Posterior cingulate gyrus (tissue), 11 donors: Measurements from ENCODE around the gene ANLN.
A peak's percentile ranks its signal among the peaks of the same experiment; 100 is the strongest.
"Not testable (repeated sequence)": the region's sequence is repeated elsewhere in the genome, so short reads cannot be mapped to it uniquely, and the experiment has no call there.

ENCODE experiments used
- DNase-seq, 10 donors: peaks; one replicate each; pipeline versions ENCODE4 v3.0.0 to v3.0.0-alpha.2; 2020 to 2021; ENCODE audit warnings: mixed read lengths in 3 of 10
- intact Hi-C: fragments of 100-400 bp; cut with DNase I; formaldehyde crosslinking; loops from one replicate; pipeline ENCODE4 v1.15.1; 2023

Gene ANLN

GRCh38 chr7:36459236-36459960, 69.7 kb downstream of the ANLN start:
- no peak for DNase-seq
- intact Hi-C loops, result no loop called here

DNA sequence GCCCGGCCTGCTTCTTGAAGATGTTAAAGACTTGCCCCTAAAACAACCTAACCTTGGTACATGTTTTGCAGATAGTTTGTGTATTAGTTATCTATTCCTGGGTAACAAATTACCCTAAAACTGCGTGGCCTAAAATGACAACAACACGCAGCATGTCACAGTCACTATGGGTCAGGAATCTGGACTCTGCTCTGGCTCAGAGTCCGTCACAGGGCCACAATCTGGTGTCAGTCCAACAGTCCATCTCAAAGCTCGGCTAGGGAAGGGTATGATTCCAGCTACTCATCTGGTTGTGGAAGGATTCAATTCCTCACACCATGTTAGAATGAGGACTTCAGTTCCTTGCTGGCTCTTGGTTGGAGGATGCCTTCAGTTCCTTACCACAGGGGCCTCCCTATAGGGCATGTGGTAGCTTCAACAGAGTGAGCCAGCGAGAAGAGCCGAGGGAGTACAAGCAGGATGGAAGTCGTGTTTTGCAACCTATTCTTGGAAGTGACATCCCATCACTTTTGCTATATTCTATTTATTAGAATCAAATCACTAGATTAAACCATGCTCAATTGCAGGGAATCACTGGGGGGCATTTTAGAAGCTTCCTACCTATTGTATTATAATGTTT, 71.3 kb downstream of the ANLN start:
- no peak for DNase-seq

DNA sequence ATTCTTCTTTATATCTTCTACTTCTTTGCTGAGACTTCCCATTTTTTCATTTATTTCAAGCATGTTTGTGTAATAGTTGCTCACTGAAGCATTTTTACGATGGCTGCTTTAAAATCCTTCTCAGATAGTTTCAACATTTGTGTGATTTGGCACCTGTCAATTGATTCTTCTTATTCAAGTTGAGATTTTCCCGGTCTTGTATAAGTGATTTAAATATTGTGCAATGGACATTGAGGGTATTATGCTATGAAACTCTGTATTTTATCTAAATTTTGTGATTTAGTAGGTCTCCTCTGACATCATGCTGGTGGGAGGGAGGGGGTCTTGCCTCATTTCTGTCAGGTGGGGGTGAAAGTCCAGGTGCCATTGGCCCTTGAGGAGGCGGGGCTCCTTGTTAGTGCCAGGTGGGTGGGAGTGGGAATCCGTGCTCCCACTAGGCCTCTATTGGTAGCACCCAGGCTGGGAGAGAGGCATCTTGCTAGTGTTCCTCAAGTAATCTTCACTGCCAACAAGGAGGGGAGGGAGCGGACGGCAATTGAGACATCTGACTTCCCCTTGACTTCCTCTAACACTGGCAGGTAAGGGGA, 73.0 kb downstream of the ANLN start:
- intact Hi-C loops, result no loop called here
- DNase-seq, result no peak

More for the DNA sequence above, 71.3 kb downstream of the ANLN start:
- intact Hi-C loops, result no loop called here

GRCh38 chr7:36464271-36464670, 74.6 kb downstream of the ANLN start:
- intact Hi-C loops, result no loop called here
- no peak for DNase-seq

DNA sequence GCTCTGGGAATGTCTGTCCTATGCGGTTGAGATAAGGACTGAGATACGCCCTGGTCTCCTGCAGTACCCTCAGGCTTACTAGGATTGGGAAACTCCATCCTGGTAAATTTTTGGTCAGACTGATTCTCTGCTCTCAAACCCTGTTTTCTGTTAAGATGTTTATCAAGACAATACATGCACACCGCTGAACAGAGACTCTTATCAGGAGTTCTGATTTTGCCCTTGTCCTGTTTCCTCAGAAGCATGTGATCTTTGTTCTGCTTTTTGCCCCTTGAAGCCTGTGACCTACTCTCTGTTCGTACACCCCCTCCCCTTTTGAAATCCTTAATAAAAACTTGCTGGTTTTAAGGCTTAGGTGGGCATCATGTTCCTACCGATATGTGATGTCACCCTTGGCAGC, 76.3 kb downstream of the ANLN start:
- DNase-seq, intact Hi-C loops: not testable (repeated sequence)

- intact Hi-C loops, result no loop called here
- no peak for DNase-seq
Measured at GRCh38 chr7:36468370-36469101, 78.9 kb downstream of the ANLN start.

DNA sequence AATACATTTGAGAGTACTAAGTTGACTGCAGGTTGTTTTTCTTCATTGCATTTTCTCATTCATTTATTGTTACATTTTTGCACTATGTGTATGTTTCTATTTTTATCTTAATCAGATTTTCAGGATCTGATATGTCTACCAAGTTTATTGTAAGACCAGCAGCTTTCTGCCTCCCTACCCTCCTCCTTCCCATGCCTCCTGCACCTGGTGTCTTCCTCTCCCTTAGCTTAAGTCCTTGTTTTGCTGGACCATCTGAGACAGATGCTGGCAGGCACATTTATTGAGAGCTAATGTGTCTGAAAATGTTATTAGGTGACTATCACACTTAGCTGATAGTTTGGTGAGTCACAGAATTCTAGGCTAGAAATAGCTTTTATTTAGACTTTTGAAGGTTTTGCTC, 79.6 kb downstream of the ANLN start:
- no peak for DNase-seq
- intact Hi-C loops, result no loop called here

DNA sequence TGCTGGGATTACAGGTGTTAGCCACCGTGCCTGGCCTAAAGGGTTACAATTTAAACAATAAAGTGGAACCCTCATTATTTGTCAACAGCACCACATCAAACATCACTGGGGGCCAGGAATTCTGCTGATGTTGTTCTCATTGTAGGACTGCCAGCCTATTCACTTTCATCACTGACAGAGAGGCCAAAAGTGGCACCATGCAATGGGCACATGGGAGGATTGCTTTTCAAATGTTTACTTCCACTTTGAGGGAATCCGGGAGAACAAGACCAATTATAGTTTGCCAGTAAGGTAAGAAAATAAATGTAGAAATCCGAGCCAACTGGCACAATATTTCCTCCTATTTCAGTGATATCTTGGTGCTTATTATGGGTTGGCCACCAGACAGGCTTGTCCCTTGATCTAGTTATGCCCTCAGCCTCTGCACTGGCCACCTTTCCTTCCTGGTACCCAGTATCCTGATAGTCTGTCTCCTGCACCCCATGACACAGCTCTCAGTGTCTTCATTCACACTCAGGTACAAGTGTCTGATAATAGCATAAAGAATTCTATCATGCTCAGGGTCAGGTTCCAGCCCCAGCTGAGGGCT, 82.6 kb downstream of the ANLN start:
- no peak for DNase-seq
- intact Hi-C loops, result no loop called here

GRCh38 chr7:36473454-36474282, 84.0 kb downstream of the ANLN start:
- intact Hi-C loops, result no loop called here
- peak; percentile 36 to 92 (median 66) for DNase-seq

DNA sequence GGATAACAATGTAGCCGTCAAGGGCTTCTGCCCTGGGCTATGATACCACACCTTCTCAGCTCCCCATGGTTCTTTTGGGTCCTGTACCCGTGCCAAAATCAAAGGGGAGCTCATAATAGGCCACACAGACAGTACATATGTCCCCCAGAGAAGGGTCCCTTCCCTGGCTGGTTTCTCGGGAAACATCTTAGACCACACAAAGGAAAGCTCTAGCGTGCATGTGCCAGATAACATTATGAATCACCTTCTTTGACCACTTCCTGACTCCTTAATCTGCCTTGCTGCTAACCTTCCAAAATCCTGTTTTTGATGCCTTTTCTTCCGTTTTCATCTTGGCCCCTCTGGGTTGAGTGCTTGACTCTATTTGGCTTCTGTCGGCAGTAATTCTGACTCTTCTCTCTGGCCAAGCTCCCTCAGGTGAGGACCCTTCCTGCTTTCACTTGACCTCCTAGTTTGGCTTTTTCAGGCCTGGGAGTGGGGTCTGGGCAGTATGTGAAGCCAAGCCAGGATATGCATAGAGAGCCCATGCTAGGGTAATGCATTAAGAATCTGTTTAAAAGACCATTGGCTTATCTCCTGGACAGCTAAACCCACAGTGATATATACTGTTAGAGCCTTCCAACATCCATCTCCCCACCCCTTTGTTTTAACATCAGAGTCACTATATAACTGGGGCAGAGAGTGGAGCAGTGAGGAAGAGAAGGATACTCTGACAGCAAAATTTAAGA, 84.8 kb downstream of the ANLN start:
- no peak for DNase-seq
- intact Hi-C loops, result no loop called here

- intact Hi-C loops, result no loop called here
- no peak for DNase-seq
Measured at GRCh38 chr7:36475011-36475342, 85.3 kb downstream of the ANLN start.

- no peak for DNase-seq
- intact Hi-C loops, result no loop called here
Measured at GRCh38 chr7:36475381-36475780, 85.7 kb downstream of the ANLN start.

DNA sequence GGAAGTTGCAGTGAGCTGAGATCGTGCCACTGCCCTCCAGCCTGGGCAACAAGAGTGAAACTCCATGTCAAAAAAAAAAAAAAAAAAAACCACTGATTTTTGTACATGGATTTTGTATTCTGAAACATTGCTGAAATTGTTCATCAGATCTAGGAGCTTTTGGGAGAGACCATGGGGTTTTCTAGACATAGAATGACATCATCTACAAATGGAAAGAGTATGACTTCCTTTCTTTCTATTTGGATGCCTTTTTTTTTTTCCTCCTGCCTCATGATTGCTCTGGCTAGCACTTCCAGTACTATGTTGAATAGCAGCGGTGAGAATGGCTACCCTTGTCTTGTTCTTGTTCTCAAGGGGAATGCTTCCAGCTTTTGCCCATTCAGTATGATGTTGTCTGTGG, 89.1 kb downstream of the ANLN start:
- intact Hi-C loops, result no loop called here
- DNase-seq, result no peak

DNA sequence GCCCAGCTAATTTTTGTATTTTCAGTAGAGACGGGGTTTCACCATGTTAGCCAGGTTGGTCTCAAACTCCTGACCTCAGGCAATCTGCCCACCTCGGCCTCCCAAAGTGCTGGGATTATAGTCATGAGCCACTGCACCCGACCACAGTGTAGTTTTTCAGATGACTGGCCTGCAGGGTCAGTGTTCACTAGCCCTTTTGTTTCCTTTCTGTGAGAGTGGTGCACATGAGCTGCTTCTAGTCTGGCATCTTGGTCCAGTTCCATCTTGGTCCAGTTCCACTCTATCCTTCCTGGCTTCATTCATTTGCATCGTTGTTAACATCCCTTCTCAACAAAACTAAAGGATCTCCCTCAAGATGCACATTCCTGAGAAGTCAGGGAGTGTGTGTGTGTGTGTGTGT, 94.2 kb downstream of the ANLN start:
- DNase-seq, result peak in 2 of 10 donors; percentile 31 to 47
- intact Hi-C loops, result loop anchor here (10.0 kb wide), 1 partner anchor 481 kb away; no protein-coding TSS in a partner anchor

DNA sequence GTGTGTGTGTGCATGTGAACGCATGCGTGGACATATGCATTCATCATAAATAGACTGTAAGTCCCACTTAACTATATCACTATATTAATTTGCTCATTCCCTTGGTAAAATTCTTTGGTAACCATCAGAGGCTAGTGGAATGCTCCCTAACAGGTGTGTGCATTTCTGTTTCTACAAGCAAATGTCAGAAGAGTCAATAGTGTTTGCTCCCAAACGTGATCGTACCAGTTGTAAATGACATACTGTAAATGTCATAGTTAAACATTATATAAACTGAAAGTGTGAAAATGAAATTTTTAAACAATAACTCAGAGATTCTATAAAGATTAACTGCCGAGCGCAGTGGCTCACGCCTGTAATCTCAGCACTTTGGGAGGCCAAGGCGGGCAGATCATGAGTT, 94.6 kb downstream of the ANLN start:
- no peak for DNase-seq
- intact Hi-C loops, result loop anchor here (10.0 kb wide), 1 partner anchor 481 kb away; no protein-coding TSS in a partner anchor

DNA sequence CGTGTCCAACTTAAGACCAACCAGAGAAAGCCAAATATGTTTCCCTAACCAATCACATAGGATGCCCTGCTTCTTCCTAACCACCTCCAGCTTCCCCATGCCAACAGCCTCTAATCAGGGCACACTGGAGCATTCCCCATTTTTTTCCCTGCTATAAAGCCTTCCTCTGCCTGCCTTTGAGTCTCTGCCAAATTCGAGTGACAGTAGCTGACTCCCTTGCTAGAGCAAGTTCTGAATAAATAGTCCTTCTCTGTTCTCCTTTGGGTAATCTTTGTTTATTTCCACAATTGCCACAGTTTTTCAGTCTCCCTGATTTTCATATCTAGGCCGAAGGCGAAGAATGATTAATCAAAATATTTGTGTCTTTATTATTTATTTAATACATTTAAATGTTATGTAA, 96.7 kb downstream of the ANLN start:
- peak in 1 of 10 donors; percentile 20 for DNase-seq
- intact Hi-C loops, result loop anchor here (2.0 to 10.0 kb wide), 4 partner anchors 184 to 712 kb away; no protein-coding TSS in a partner anchor

GRCh38 chr7:36487756-36488336, 98.2 kb downstream of the ANLN start:
- DNase-seq, result no peak
- intact Hi-C loops, result loop anchor here (2.0 to 10.0 kb wide), 4 partner anchors 183 to 711 kb away; no protein-coding TSS in a partner anchor

- intact Hi-C loops, result loop anchor here (5.0 to 10.0 kb wide), 2 partner anchors 476 to 694 kb away; no protein-coding TSS in a partner anchor
- not testable (repeated sequence) for DNase-seq
Measured at GRCh38 chr7:36488672-36489071, 99.0 kb downstream of the ANLN start.

GRCh38 chr7:36490419-36490830, 100.8 kb downstream of the ANLN start:
- intact Hi-C loops, result no loop called here

More at GRCh38 chr7:36490419-36490830, 100.8 kb downstream of the ANLN start:
- DNase-seq, result no peak
